GM12873 (cell line): ENCODE results near the gene PRM1.

Experiments used
- TF ChIP-seq, protein P1 (sequence below): IDR thresholded peaks from 2 replicates; pipeline ENCODE4 v1.5.1; 2012; ENCODE audit warnings: low read depth, mild to moderate bottlenecking, moderate library complexity, low read length, control low read depth; ENCODE audit not compliant: insufficient read depth; ENCODE audit errors: missing control alignments

PRM1 gene

DNA sequence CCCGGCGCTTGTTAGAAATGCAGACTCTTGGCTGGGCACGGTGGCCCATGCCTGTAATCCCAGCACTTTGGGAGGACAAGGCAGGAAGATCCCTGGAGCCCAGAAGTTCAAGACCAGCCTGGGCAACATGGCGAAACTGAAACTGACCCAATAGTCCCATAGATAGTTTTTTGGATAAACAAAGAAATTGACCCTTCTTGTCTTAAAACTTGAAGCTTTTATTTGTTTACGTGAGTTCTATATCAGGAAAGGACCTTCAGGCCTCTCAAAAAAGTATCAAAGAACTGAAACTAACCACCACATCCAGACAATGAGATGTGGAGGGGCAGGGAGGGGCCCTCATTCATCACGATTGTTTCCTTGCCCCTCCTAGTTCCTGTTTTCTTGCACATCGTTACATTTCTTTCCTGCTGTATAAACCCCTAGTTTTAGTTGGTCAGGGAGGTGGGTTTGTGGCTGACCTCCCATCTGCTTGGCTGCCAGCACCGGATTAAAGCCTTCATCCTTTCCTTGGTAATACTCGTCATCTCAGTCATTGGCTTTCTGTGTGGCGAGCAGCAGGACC, 29.9 kb upstream of the PRM1 start:
- TF ChIP-seq, protein P1, sequence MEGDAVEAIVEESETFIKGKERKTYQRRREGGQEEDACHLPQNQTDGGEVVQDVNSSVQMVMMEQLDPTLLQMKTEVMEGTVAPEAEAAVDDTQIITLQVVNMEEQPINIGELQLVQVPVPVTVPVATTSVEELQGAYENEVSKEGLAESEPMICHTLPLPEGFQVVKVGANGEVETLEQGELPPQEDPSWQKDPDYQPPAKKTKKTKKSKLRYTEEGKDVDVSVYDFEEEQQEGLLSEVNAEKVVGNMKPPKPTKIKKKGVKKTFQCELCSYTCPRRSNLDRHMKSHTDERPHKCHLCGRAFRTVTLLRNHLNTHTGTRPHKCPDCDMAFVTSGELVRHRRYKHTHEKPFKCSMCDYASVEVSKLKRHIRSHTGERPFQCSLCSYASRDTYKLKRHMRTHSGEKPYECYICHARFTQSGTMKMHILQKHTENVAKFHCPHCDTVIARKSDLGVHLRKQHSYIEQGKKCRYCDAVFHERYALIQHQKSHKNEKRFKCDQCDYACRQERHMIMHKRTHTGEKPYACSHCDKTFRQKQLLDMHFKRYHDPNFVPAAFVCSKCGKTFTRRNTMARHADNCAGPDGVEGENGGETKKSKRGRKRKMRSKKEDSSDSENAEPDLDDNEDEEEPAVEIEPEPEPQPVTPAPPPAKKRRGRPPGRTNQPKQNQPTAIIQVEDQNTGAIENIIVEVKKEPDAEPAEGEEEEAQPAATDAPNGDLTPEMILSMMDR, result no peak

DNA sequence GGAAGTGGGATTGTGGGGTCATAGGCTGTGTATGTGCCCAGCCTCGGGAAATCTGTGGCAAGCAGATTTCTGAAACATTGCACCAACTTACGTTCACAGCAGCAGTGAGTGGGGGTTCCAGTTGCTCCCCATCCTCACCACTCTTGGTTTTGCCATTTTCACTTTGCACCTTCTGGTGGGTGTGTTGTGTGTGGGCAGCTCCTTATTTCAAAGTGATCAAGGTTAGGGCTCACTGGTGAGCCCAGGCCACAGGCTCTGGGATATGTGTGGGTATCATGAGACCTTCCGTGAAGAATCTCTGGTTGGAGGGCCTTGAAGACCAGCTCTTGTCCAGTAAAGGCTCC, 29.5 kb upstream of the PRM1 start:
- TF ChIP-seq, protein P1, result no peak

DNA sequence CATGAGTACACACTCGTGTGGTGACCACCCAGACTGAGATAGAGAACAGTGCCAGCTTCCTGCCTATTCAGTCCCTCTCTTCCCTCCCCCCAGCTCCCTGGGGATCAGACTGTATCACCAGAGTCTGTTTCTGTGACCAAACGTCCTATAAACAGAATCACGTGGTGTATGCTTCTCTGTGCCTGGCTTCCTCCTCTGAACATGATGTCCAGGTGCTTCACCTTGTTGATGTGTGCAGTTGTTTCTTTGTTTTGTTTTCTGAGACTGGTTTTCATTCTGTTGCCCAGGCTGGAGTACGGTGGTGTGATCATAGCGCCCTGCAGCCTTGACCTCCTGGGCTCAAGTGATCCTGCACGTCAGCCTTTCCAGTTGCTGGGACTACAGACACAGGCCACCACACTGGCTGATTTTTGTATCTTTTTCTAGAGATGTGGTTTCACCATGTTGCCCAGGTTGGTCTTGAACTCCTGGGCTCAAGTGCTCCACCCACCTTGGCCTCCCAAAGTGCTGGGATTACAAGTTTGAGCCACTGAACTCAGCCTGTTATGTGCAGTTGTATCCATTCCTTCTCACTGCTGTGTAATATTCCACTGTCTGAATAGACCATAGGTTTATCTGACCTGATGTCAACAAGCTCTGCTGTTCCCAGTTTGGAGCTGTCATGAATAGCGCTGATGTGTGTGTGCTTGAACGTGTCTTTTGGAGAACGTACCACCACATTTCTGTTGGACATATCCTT, 28.9 kb upstream of the PRM1 start:
- TF ChIP-seq, protein P1, result no peak

DNA sequence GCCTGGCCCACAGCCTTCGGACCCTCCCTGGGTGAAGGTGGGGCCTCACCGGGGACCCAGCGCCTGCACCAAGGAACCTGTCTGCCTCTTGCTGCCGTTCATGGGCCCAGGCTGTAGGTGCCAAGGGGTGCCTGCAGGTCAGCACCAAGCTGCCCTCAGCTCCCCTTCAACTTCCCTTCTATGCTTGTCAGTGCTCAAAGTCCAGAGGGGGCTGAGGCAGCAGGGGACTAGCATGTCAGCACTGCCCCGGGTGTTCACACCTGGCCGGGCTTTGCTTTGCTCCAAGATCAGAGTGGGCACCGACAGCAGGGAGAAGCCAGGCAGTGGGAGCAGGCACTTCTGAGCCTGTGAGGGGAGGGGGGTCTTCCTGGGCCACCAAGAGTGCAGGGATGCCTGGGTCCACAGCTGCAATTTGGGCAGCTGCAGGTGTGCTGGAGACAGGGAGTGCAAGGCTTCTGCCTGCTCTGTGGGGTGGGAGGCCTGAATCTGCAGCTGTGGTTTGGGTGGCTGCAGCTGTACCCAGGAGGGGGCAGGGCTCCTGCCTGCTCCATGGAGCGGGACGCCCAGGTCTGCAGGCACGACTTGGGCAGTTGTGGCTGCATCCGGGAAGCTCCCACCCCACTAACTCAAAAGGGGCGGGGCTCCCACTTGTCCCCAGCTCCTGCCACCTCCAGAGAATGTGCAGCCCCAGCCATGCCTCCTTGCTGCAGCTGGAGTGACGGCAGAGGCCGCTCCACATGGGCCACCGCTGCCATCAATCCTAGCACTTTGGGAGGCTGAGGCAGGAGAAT, 27.6 kb upstream of the PRM1 start:
- TF ChIP-seq, protein P1, result no peak

DNA sequence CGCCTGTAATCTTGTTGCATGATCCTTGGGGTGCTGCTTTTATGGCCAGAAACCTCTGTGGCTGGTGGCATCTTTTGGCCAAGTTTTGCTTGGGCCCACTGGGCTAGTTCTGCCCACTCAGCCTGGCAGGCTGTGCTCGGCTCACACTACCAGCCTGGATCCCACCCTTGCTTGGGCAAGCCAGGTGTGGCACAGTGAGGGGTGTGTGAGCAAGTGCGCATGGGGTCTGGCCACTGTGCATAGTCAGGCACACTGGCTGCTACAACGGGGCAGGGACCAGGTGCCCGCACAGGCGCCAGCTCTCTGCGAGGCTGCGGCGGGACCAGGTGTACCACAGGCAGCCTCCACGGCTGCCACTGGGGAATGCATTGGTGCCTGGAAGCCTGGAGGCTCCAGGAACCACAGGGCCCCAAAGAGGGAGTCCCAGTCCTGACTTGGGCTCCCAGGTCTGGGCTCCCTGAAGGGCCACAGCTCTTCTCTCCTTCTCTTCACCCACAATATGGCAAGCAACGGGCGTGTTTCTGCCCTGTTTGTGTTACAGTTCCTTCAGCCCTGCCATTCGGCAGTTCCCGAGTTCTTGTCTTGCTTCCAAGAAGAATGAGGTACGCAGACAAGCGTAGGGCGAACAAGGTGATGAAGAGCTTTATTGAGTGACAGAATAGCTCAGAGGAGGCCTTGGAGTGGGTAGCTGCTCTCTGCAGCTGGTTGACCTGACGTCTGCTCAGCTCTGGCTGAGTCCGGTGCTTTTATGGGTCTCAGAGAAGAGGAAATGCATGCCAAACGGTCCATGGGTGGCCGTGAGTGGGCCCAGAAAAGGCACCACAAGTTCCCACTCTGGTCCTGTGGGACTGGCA, 26.7 kb upstream of the PRM1 start:
- TF ChIP-seq, protein P1, result no peak

DNA sequence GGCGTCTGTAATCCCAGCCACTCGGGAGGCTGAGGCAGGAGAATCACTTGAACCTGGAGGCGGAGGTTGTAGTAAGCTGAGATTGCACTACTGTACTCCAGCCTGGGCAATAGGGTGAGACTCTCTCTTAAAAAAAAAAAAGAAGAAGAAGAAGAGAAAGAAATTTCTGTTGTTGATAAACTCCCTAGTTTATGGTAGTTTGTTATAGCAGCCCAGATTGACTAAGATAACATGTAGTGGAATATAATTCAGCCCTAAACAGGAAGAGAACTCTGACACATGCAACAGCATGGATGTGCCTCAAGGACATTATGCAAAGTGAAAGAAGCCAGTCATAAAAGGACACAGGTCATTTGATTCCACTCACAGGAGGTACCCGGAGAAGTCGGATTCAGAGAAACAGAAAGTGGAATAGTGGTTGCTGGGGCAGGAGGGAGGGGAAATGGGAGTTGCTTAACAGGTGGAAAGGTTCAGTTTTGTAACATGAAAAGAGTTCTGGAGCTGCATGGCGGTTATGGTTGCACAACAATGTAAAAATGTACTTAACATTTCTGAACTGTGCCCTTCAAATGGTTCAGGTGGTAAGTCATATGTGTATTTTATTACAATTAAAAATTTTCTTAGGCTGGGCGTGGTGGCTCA, 26.0 kb upstream of the PRM1 start:
- TF ChIP-seq, protein P1, result no peak

DNA sequence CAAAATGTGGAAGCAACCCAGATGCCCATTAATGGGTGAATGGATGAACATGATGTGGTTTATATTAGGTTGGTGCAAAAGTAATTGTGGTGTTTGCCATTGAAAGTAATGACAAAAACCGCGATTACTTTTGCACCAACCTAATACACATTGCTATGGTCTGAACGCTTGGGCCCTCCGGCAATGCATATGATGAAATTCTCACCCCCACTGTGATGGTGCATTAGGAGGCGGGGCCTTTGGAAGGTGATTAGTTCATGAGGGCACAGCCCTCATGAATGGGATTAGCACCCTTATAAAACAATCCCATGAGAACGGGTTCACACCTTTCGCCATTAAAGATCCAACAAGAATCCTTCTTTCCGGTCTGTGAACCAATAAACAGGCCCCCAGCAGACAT, 25.3 kb upstream of the PRM1 start:
- TF ChIP-seq, protein P1, result no peak
